DMS153 treated with DMSO at 0.1 percent for 48 hours (cell line): ENCODE data around the gene FIS1.
"Not testable (repeated sequence)": the region's sequence is repeated elsewhere in the genome, so short reads cannot be mapped to it uniquely, and the experiment has no call there.

Experiments
- DNase-seq: peaks from one replicate; lab custom pipeline; 2025; ENCODE audit not compliant: unreplicated experiment; lab: John Stamatoyannopoulos, UW

The FIS1 gene

GRCh38 chr7:101205901-101206664 lies 38.8 kb downstream of the FIS1 start:
- DNase-seq = no peak

DNA sequence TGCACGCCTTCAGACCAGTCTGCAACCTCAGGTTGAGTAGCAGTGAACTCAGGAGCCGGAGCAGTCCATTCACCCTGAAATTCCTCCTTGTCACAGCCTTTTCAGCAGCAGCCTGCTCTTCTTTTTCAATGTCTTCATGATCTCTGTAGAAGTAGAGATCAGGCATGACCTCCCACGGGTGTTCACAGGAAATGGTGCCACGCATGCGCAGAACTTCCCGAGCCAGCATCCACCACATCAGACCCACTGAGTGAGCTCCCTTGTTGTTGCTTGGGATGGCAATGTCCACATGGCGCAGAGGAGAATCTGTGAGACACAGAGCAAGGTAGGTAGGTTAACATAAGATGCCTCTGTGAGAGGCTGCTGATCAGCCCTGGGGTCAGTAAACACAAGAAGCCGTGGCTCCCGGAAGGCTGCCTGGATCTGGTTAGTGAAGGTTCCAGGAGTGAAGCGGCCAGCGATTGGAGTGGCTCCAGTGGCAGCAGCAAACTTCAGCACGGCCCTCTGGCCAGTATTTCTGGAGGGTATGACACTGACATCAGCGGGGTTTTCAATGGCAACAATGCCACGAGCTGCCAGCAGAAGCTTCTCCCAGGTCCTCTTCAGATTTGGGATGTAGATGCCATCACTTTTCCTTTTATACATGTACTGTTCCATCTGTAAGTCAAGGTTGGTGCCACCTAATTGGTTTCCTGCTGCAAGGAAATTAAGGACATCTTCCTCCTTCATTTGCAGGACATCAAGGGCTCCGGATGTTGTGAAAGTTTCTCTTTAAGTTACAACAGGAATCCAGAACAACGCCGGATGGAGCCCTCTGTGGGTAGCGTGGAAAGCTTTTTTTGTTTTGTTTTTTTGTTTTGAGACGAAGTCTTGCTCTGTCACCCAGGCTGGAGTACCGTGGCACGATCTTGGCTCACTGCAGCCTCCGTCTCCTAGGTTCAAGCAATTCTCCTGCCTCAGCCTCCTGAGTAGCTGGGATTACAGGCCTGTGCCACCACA lies 40.8 kb downstream of the FIS1 start:
- not testable (repeated sequence) for DNase-seq

GRCh38 chr7:101202603-101202918 lies 42.3 kb downstream of the FIS1 start:
- no peak for DNase-seq

DNA sequence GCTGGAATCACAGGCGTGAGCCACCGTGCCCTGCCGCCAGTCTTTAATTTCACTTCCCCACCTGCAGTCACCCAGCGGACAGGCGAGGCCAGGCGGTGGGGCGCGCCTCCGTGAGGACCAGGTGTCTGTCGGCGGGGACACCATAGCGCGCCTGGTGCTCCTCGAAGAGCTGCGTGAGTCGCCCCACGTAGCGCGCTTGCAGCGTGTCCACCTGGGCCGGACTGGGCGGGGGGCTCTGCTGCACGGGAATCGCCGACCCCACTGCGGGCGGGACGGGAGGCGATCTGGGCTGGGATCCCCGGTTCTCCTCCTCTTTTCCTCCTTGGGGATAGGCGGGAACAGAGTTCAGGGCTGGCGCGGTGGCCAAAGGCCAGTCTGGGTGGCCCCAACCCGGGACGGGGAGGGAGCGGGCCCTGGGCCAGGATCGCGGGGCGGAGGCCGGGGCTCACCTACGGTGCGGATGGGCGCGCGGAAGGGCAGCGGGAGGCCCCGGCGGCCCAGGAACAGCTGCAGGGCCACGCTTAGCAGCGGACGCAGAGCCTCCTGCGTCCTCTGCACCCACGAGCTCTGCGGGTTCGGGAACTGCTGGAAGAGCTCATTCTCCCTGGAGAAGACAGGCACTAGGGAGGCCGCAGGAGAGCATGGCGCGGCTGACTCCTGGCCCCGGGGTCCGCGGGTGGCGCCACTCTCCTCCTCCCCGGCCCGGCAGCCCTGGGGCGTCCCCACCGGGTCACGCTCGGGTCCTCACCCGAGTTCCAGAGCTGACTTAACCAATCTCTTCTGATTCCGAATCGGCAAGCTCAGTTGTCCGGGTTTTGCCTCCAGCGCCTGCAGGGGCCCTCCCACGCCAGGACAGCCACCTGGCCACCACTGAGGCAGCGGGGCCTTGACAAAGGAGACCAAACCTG lies 42.9 kb downstream of the FIS1 start:
- DNase-seq = no peak

GRCh38 chr7:101200862-101201599 lies 43.9 kb downstream of the FIS1 start, which contains the start of gene MOGAT3:
Gene MOGAT3, minus strand, starts transcription at chr7:101201036. Its CDS starts 182 bp downstream, at chr7:101200854.
- DNase-seq = no peak

DNA sequence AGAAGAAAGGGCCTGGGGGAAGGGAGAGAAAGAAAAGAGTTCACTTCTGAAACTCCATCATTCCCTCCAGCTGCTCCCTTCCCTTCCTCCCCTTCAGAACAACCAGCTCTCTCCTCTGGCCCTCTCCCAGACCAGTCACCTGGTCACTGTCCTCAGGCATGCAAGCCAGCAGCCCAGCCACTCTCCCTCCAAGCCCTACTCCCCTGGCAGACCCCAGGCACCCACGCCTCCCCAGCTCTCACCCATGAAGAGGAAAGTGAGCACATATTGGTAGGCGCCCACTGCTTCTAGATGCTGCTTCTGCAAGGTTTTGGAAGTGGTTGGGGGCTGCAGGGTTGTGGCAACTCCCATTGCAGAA lies 44.4 kb downstream of the FIS1 start:
- DNase-seq = no peak

DNA sequence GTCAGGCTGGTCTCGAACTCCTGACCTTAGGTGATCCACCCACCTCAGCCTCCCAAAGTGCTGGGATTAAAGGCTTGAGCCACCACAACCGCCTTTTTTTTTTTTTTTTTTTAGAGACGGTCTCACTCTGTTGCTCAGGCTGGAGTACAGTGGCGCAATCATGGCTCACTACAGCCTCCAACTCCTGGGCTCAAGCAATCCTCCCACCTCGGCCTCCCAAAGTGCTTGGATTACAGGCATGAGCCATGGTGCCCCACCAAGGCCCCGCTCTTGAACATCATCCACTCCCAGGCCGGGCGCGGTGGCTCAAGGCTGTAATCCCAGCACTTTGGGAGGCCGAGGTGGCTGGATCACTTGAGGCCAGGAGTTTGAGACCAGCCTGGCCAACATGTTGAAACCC lies 45.4 kb downstream of the FIS1 start:
- not testable (repeated sequence) for DNase-seq

- DNase-seq = no peak
Measured at GRCh38 chr7:101198476-101198875, 46.4 kb downstream of the FIS1 start.

GRCh38 chr7:101197991-101198390 lies 46.9 kb downstream of the FIS1 start:
- no peak for DNase-seq

GRCh38 chr7:101195884-101196283 lies 49.0 kb downstream of the FIS1 start:
- DNase-seq = no peak
